ENCODE data around the gene DNMT3B.
A peak's percentile ranks its signal among the peaks of the same experiment; 100 is the strongest.

- TF ChIP-seq CTCF (IDR thresholded peaks at IDR 0.05; ENCODE audit: borderline replicate concordance, extremely low read depth, low read length, poor library complexity, severe bottlenecking) (peak; percentile 19), EZH2 (IDR thresholded peaks at IDR 0.05; ENCODE audit: borderline replicate concordance, low read depth, low read length, severe bottlenecking) (no peak)
Measured at GRCh38 chr20:32787168-32787567, 25.0 kb downstream of the DNMT3B start.

Data from DND-41 (cell line).